DND-41 (cell line): Measurements from ENCODE around the gene ANGPTL4.
"Not testable (repeated sequence)": the region's sequence is repeated elsewhere in the genome, so short reads cannot be mapped to it uniquely, and the experiment has no call there.

Experiments
- ATAC-seq: fragments of 200-7000 bp; cut with Tn5 transposase; 3 replicates; pipeline ENCODE4 v1.9.1; 2021; ENCODE audit warnings: low read depth; ENCODE audit not compliant: insufficient read depth
- DNase-seq: peaks from one replicate; pipeline ENCODE4 v3.0.0-alpha.2; 2020
- H2AFZ ChIP-seq: 2 replicates; pipeline ENCODE4 v1.6.0; 2012; ENCODE audit warnings: low read depth, low read length
- H3K27ac ChIP-seq: 2 replicates; pipeline ENCODE4 v1.5.1; 2012; ENCODE audit warnings: low read length, inconsistent platforms
- H3K27me3 ChIP-seq: fragments of 200-600 bp; sonication (generic); 2 replicates; pipeline ENCODE4 v1.6.0; 2012; ENCODE audit warnings: low read length, mild to moderate bottlenecking, inconsistent platforms; ENCODE audit not compliant: insufficient read depth, poor library complexity
- H3K36me3 ChIP-seq: 2 replicates; pipeline ENCODE4 v1.5.1; 2012; ENCODE audit warnings: low read length, inconsistent platforms; ENCODE audit not compliant: insufficient read depth
- H3K4me1 ChIP-seq: 2 replicates; pipeline ENCODE4 v1.5.1; 2012; ENCODE audit warnings: mild to moderate bottlenecking, low read length; ENCODE audit not compliant: insufficient read depth
- H3K4me2 ChIP-seq: 2 replicates; pipeline ENCODE4 v1.6.0; 2012; ENCODE audit warnings: mild to moderate bottlenecking, moderate library complexity, low read length, inconsistent platforms; ENCODE audit not compliant: insufficient read depth
- H3K4me3 ChIP-seq, 2 experiments: fragments of 200-600 bp in 1 of 2; shearing (Covaris generic) in 1 of 2; 2 replicates each; pipeline ENCODE4 v1.5.1; 2012 to 2016; ENCODE audit warnings: inconsistent platforms in 2 of 2, low read length in 2 of 2, mild to moderate bottlenecking in 2 of 2, low read depth in 1 of 2, moderate library complexity in 1 of 2
- H3K79me2 ChIP-seq: 2 replicates; pipeline ENCODE4 v1.6.0; 2012; ENCODE audit warnings: low read length, inconsistent platforms; ENCODE audit not compliant: insufficient read depth
- H3K9ac ChIP-seq: 2 replicates; pipeline ENCODE4 v1.6.0; 2012; ENCODE audit warnings: low read depth, mild to moderate bottlenecking, inconsistent platforms, low read length, moderate library complexity
- H3K9me3 ChIP-seq: 2 replicates; pipeline ENCODE4 v1.5.1; 2012; ENCODE audit warnings: low read length, moderate library complexity, mild to moderate bottlenecking, inconsistent platforms; ENCODE audit not compliant: insufficient read depth, severe bottlenecking
- H4K20me1 ChIP-seq: 2 replicates; pipeline ENCODE4 v1.6.0; 2012; ENCODE audit warnings: low read length; ENCODE audit not compliant: insufficient read depth
- EZH2 ChIP-seq: IDR thresholded peaks from 3 replicates; pipeline ENCODE4 v1.6.1; 2012; ENCODE audit warnings: borderline replicate concordance, low read depth, mild to moderate bottlenecking, moderate library complexity, low read length, inconsistent platforms; ENCODE audit not compliant: severe bottlenecking
- TF ChIP-seq, protein P1 (sequence below): IDR thresholded peaks from 2 replicates; pipeline ENCODE4 v1.5.1; 2012; ENCODE audit warnings: borderline replicate concordance, low read length, moderate library complexity, mild to moderate bottlenecking; ENCODE audit not compliant: poor library complexity, severe bottlenecking; ENCODE audit errors: extremely low read depth

Gene ANGPTL4

DNA sequence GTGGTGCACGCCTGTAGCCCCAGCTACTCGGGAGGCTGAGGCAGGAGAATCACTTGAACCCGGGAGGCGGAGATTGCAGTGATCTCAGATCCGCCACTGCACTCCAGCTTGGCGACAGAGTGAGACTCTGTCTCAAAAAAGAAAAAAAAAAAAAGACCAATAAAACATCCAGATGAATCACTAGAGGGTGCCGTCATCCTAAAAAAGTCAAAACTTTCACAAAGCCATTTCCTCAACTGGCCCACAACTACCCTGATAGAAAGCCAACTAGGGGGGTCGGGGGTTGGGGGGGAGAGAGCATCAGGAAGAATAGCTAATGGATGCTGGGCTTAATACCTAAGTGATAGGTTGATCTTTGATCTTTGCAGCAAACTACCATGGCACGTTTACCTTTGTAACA is 45.1 kb upstream of the ANGPTL4 start:
- H3K4me2 ChIP-seq: not testable (repeated sequence)
- H3K79me2 ChIP-seq: peaks cover 55% of the 10 kb centered on the region

DNA sequence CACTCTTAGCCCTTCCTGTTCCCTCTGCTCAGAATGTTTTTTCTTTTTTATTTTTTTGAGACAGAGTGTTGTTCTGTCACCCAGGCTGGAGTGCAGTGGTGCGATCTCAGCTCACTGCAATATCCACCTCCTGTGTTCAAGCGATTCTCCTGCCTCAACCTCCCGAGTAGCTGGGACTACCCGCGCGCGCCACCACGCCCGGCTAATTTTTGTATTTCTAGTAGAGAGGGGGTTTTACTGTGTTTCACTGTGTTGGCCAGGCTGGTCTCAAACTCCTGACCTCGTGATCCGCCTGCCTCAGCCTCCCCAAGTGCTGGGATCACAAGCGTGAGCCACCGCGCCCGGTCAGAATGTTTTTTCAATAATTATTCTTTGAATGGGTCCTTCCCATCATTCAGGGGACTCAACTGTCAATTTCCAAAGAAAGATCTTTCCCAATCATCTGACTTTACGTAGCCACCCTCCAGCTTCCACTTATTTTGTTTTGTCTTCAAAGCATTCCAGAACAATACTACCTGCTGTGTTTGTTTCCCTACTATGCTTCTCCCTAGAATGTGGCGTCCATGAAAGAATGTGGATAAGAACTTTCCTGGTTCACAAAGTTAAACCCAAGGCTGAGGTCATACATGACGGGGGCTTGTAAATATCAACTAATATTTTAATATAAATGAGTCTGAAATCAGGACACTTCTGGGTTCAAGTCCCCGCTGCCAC is 44.0 kb upstream of the ANGPTL4 start:
- peak overlapping the region; percentile 95 for H3K27ac ChIP-seq
- DNase-seq (no peak), ATAC-seq (no peak)
- H3K4me3 ChIP-seq: peak overlapping the region; percentile 60 to 85
- H3K4me1 ChIP-seq: peaks cover 40% of the 10 kb centered on the region
- peaks cover 52% of the 10 kb centered on the region for H3K36me3 ChIP-seq
- peak overlapping the region; percentile 94 for H3K4me2 ChIP-seq
- peaks cover 55% of the 10 kb centered on the region for H3K79me2 ChIP-seq
- H2AFZ ChIP-seq: no peak overlapping the region
- H3K27me3 ChIP-seq: no peaks in the 10 kb centered on the region
- peaks cover 23% of the 10 kb centered on the region for H4K20me1 ChIP-seq
- TF ChIP-seq, protein P1, sequence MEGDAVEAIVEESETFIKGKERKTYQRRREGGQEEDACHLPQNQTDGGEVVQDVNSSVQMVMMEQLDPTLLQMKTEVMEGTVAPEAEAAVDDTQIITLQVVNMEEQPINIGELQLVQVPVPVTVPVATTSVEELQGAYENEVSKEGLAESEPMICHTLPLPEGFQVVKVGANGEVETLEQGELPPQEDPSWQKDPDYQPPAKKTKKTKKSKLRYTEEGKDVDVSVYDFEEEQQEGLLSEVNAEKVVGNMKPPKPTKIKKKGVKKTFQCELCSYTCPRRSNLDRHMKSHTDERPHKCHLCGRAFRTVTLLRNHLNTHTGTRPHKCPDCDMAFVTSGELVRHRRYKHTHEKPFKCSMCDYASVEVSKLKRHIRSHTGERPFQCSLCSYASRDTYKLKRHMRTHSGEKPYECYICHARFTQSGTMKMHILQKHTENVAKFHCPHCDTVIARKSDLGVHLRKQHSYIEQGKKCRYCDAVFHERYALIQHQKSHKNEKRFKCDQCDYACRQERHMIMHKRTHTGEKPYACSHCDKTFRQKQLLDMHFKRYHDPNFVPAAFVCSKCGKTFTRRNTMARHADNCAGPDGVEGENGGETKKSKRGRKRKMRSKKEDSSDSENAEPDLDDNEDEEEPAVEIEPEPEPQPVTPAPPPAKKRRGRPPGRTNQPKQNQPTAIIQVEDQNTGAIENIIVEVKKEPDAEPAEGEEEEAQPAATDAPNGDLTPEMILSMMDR: no peak
- no peak for TF ChIP-seq EZH2
- H3K9me3 ChIP-seq: no peaks in the 10 kb centered on the region
- H3K9ac ChIP-seq: peak overlapping the region; percentile 85

More for the DNA sequence above, 45.1 kb upstream of the ANGPTL4 start:
- H3K9ac ChIP-seq, H2AFZ ChIP-seq, DNase-seq, ATAC-seq, H3K27me3 ChIP-seq, H3K9me3 ChIP-seq, H3K4me3 ChIP-seq, H3K27ac ChIP-seq: not testable (repeated sequence)
- Histone ChIP-seq H4K20me1 (peaks cover 18% of the 10 kb centered on the region), H3K4me1 (peaks cover 40% of the 10 kb centered on the region), H3K36me3 (peaks cover 55% of the 10 kb centered on the region)
- TF ChIP-seq, protein P1: peak; percentile 14

DNA sequence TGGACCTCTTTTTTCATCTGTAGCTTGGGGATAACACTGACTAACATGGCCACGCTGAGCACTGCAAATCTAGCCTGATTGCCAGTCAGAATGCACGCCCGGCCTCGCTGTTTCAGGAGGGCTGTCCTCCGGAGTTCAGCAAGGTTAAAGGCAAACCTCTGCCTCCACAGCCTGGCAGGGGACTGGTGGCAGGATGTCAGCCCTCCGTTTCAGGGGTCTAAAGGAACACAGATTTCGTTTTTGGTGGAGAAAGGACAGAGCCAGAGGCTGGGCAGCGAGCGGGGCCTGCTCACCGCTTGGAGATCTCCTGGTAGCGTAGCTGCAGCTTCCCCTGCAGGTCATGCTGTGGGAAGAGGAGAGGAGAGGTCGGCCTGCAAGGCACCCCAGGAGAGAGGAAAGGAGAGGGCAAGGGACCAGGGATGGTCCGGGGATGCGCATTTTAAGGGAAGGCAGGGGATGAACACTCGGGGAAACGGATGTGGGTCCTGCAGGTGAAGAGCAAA is 43.3 kb upstream of the ANGPTL4 start:
- H3K4me2 ChIP-seq: peak overlapping the region; percentile 94
- H3K4me3 ChIP-seq: peak overlapping the region; percentile 60 to 85
- H3K36me3 ChIP-seq: peaks cover 45% of the 10 kb centered on the region
- H4K20me1 ChIP-seq: peaks cover 23% of the 10 kb centered on the region
- H3K9ac ChIP-seq: peak overlapping the region; percentile 85
- peak; percentile 31 for DNase-seq
- H3K9me3 ChIP-seq: no peaks in the 10 kb centered on the region
- ATAC-seq: peak; percentile 20
- peak overlapping the region; percentile 95 for H3K27ac ChIP-seq
- H3K27me3 ChIP-seq: no peaks in the 10 kb centered on the region
- TF ChIP-seq, protein P1: no peak
- TF ChIP-seq EZH2: no peak
- peaks cover 55% of the 10 kb centered on the region for H3K79me2 ChIP-seq
- peaks cover 40% of the 10 kb centered on the region for H3K4me1 ChIP-seq
- peak overlapping the region; percentile 92 for H2AFZ ChIP-seq
